Stimulated activated naive B cell treated with anti-CD40 and anti-IgM and Interleukin-4, amounts not matched to agents 10 μg/mL and 1 μg/mL and 100 μg/mL, for 72 hours (primary cell): ENCODE results near the gene COL5A1.
"Not testable (repeated sequence)": the region's sequence is repeated elsewhere in the genome, so short reads cannot be mapped to it uniquely, and the experiment has no call there.

ENCODE experiments used
- ATAC-seq, 2 donors: fragments of 150-1000 bp; cut with Tn5 transposase; replicated peaks; 2 replicates each; pipeline ENCODE4 v1.10.0; 2021; ENCODE audit warnings: moderate library complexity in 1 of 2
- DNase-seq: peaks from one replicate; pipeline ENCODE4 v3.0.0; 2021
- H3K27ac Mint-ChIP-seq: one replicate; pipeline ENCODE4 v1.8.0; 2022; ENCODE audit warnings: mild to moderate bottlenecking, mixed read lengths
- H3K27me3 Mint-ChIP-seq, 2 donors: one replicate each; pipeline ENCODE4 v1.8.0; 2022; ENCODE audit warnings: mixed read lengths in 2 of 2
- H3K36me3 Mint-ChIP-seq, 2 donors: one replicate each; pipeline ENCODE4 v1.8.0; 2022; ENCODE audit warnings: mixed read lengths in 2 of 2, mild to moderate bottlenecking in 1 of 2
- H3K4me1 Mint-ChIP-seq, 2 donors: one replicate each; pipeline ENCODE4 v1.8.0; 2022; ENCODE audit warnings: mixed read lengths in 2 of 2, mild to moderate bottlenecking in 1 of 2
- H3K4me3 Mint-ChIP-seq, 2 donors: one replicate each; pipeline ENCODE4 v1.8.0; 2022; ENCODE audit warnings: mild to moderate bottlenecking in 2 of 2, mixed read lengths in 2 of 2, moderate library complexity in 1 of 2
- H3K9me3 Mint-ChIP-seq, 2 donors: one replicate each; pipeline ENCODE4 v1.8.0; 2022; ENCODE audit warnings: mixed read lengths in 2 of 2, mild to moderate bottlenecking in 1 of 2

COL5A1 gene

DNA sequence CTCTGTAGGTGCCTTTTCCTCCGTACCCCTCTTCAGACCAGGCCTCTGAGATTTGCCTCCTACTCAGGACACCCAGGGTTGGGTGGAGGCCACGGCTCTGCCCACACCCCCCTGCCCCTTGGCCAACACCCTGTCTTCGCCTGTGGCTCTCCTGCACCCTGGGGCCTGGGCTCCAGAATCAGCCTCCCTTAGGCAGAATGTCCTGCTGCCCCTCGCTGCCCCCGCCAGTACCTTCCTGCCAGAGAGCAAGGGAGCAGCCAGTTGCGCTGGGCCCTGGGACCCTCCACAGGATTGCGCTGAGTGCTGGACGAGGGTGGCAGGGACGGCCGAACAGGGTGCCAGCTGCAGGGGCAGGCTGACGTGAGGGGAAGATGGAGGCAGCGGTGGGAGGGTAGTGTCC, 53.5 kb downstream of the COL5A1 start:
- Mint-ChIP-seq H3K27me3 (no peaks in the 10 kb centered on the region), H3K27ac (peak overlapping the region; percentile 20), H3K9me3 (no peaks in the 10 kb centered on the region), H3K4me3 (no peak overlapping the region), H3K36me3 (no peaks in the 10 kb centered on the region), H3K4me1 (no peaks in the 10 kb centered on the region)
- DNase-seq (no peak), ATAC-seq (no peak)

- no peaks in the 10 kb centered on the region for H3K4me1 Mint-ChIP-seq
- H3K27me3 Mint-ChIP-seq, result no peaks in the 10 kb centered on the region
- no peak for DNase-seq
- no peaks in the 10 kb centered on the region for H3K36me3 Mint-ChIP-seq
- no peaks in the 10 kb centered on the region for H3K9me3 Mint-ChIP-seq
- no peak overlapping the region for H3K27ac Mint-ChIP-seq
- ATAC-seq, result no peak
- no peak overlapping the region for H3K4me3 Mint-ChIP-seq
Measured at GRCh38 chr9:134696433-134696832, 54.8 kb downstream of the COL5A1 start.

- DNase-seq (no peak), ATAC-seq (peak in 1 of 2 donors; percentile 15)
- H3K27me3 Mint-ChIP-seq, result no peaks in the 10 kb centered on the region
- no peak overlapping the region for H3K27ac Mint-ChIP-seq
- no peak overlapping the region for H3K4me3 Mint-ChIP-seq
- no peaks in the 10 kb centered on the region for H3K4me1 Mint-ChIP-seq
- H3K36me3 Mint-ChIP-seq, result no peaks in the 10 kb centered on the region
- H3K9me3 Mint-ChIP-seq, result no peaks in the 10 kb centered on the region
Measured at GRCh38 chr9:134698111-134698510, 56.5 kb downstream of the COL5A1 start.

DNA sequence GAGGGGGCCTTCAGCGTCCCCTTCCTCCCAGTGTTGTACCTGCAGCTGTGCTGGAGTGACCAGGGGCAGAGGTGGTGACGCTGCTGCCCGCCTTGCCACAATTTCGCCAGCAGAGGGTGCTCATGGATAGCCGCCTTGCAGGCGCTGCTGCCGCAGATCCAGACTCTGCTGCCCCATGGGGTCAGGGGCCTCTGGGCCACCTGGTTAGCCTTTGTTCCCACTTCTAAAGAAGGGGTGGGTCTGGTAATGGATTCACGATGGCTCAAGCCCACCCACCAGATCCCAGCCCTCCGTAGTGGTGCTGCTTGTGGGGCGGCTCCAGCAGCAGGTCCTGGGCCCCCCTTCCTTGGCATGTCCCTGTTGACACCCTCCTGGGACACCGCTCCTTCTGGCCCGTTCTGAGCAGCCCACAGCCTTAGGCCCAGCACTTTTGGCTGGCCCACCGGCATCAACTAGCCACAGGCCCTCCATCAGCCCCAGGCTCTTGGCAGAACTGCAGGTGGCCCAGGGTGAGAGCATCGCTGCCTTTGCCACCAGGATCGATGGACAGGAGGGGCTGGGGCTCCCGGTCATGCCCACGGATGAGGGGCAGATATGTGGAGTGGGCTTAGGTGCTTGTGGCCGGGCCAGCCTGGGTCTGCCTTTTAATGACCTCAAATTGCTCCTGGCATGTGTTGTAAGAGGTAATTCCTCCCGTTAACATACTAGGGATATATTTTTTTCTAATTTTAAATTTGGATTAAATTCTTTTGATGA, 57.2 kb downstream of the COL5A1 start:
- Mint-ChIP-seq H3K27me3 (no peaks in the 10 kb centered on the region), H3K4me1 (no peaks in the 10 kb centered on the region), H3K9me3 (no peaks in the 10 kb centered on the region), H3K27ac (no peak overlapping the region), H3K4me3 (no peak overlapping the region), H3K36me3 (no peaks in the 10 kb centered on the region)
- DNase-seq (peak; percentile 60), ATAC-seq (peak; percentile 84 to 85)

GRCh38 chr9:134699343-134699740, 57.7 kb downstream of the COL5A1 start:
- Mint-ChIP-seq H3K36me3 (no peaks in the 10 kb centered on the region), H3K9me3 (no peaks in the 10 kb centered on the region), H3K4me1 (no peaks in the 10 kb centered on the region), H3K27ac (no peak overlapping the region), H3K27me3 (no peaks in the 10 kb centered on the region), H3K4me3 (no peak overlapping the region)
- DNase-seq, result no peak
- no peak for ATAC-seq

- DNase-seq (no peak), ATAC-seq (no peak)
- Mint-ChIP-seq H3K36me3 (no peaks in the 10 kb centered on the region), H3K27me3 (no peaks in the 10 kb centered on the region), H3K27ac (no peak overlapping the region), H3K4me1 (no peaks in the 10 kb centered on the region), H3K4me3 (no peak overlapping the region), H3K9me3 (no peaks in the 10 kb centered on the region)
Measured at GRCh38 chr9:134700636-134701350, 59.2 kb downstream of the COL5A1 start.

DNA sequence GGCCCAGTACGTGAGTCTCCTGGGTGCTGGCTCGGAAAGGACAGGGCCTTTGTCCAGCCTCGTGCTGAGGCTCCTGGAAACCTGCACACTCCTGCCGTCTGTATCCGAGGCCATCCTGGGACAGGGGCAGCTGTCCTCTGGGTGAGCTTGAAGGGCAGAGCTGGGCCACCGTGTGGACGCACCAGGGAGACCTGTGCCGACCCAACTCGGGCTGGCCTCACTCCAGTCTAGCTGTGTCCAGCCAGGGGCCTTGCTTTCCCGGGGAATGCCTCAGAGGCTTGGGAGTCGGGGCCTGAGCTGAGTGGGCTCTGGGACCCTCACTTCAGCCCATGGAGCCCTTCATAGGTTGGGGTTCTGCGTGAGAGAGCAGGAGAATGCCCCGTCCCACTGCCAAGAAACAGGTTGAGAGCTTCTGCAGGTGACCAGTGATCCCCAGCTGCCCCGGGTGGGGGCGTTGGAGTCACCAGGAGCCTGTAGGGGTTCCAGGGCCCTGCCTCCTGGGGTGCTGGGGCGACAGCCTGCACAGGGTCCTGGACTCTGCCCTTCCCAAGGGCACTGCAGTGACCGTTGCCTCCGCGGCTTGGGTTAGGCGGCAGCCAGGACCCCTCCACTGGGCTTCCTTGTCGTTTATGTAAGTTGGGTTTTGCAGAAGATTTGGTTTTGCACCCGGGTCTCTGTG, 60.1 kb downstream of the COL5A1 start:
- Mint-ChIP-seq H3K4me3 (no peak overlapping the region), H3K27ac (no peak overlapping the region), H3K36me3 (no peaks in the 10 kb centered on the region), H3K27me3 (no peaks in the 10 kb centered on the region), H3K9me3 (no peaks in the 10 kb centered on the region), H3K4me1 (no peaks in the 10 kb centered on the region)
- DNase-seq (no peak), ATAC-seq (no peak)

DNA sequence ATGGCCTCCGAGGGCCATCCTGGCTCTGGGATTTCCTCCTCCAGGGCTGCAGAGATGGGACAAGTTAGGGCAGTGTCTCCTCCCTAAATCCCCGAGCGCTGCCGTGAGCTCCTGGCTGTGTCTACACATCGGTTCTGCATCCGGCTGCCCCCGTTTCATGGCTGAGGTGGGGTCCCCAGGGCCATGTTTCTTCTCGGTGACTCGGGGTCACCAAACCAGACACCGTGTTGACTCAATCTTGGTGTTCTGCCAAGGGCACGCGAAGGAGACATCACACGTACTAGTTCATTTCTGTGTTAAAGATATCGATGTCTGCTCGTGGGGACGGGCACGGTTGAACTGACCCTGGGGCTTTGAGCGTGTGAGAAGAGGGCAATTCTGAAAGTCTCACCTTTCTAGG, 60.7 kb downstream of the COL5A1 start:
- H3K27ac Mint-ChIP-seq, result no peak overlapping the region
- no peaks in the 10 kb centered on the region for H3K4me1 Mint-ChIP-seq
- no peak overlapping the region for H3K4me3 Mint-ChIP-seq
- H3K36me3 Mint-ChIP-seq, result no peaks in the 10 kb centered on the region
- no peak for DNase-seq
- H3K9me3 Mint-ChIP-seq, result no peaks in the 10 kb centered on the region
- no peak for ATAC-seq
- no peaks in the 10 kb centered on the region for H3K27me3 Mint-ChIP-seq

GRCh38 chr9:134703730-134704114, 62.1 kb downstream of the COL5A1 start:
- not testable (repeated sequence) for ATAC-seq, H3K36me3 Mint-ChIP-seq, H3K4me1 Mint-ChIP-seq, DNase-seq, H3K4me3 Mint-ChIP-seq, H3K27me3 Mint-ChIP-seq, H3K27ac Mint-ChIP-seq, H3K9me3 Mint-ChIP-seq

- H3K9me3 Mint-ChIP-seq, result no peaks in the 10 kb centered on the region
- no peak overlapping the region for H3K4me3 Mint-ChIP-seq
- no peak for ATAC-seq
- no peaks in the 10 kb centered on the region for H3K4me1 Mint-ChIP-seq
- DNase-seq, result no peak
- H3K36me3 Mint-ChIP-seq, result no peaks in the 10 kb centered on the region
- H3K27me3 Mint-ChIP-seq, result no peaks in the 10 kb centered on the region
- no peak overlapping the region for H3K27ac Mint-ChIP-seq
Measured at GRCh38 chr9:134704498-134704897, 62.9 kb downstream of the COL5A1 start.

- H3K36me3 Mint-ChIP-seq, result no peaks in the 10 kb centered on the region
- DNase-seq (no peak), ATAC-seq (no peak)
- H3K4me3 Mint-ChIP-seq, result no peak overlapping the region
- no peak overlapping the region for H3K27ac Mint-ChIP-seq
- no peaks in the 10 kb centered on the region for H3K27me3 Mint-ChIP-seq
- H3K9me3 Mint-ChIP-seq, result no peaks in the 10 kb centered on the region
- H3K4me1 Mint-ChIP-seq, result peaks cover 0 to 2% of the 10 kb centered on the region in 2 donors
Measured at GRCh38 chr9:134705786-134706185, 64.2 kb downstream of the COL5A1 start.

DNA sequence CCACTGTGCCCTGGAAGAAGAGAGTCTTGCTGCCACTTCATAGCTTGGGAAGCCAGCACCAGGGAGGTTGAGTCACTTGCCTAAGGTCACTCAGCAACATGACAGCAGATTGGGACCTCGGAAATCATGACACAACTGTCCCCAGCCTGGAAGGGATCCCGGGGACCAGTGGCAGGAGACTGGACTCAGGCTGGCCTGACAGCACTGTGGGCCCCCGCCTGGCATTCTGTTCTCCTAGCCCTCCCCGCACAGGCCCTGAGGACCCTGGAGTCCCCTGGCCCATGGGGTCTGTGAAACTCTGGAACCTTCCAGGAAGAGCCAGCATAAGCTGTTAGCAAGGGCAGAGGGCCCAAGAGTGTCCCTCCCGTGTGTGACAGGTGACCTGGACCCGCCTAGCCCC, 64.9 kb downstream of the COL5A1 start:
- H3K9me3 Mint-ChIP-seq, result no peaks in the 10 kb centered on the region
- no peak overlapping the region for H3K27ac Mint-ChIP-seq
- peaks cover 0 to 2% of the 10 kb centered on the region in 2 donors for H3K4me1 Mint-ChIP-seq
- H3K27me3 Mint-ChIP-seq, result no peaks in the 10 kb centered on the region
- DNase-seq, result no peak
- H3K36me3 Mint-ChIP-seq, result no peaks in the 10 kb centered on the region
- ATAC-seq, result no peak
- no peak overlapping the region for H3K4me3 Mint-ChIP-seq

DNA sequence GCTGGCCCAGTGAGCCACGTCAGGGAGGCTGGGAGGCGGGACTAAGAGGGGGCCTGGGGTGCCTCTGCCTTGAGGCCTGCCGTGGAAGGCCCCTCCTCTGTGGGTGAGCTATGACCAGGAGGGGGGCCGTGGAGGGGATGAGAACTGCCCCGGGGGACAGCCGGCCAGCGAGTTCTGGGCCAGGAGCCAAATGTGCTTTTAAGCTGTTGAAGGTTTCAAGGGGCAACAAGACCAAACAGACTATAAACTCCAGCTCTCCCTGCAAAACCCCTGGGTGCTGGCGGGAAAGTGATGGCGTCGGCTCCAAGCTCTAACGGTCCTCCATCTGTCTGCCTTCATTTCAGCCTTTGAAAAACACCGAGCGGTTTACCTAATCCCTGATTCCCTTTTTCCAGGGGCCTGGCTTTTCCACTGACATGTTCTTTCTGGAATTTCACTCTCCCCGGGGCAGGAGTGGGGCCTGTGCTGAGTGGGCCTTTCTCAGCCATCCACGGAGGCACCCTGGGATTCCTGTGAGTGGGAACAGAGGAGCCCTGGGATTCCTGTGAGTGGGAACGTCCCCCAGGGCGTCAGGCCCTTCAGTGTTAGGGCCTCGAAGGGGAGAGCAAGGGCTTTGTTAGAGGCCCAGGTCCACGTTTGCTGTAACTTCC, 65.6 kb downstream of the COL5A1 start:
- no peak for DNase-seq
- ATAC-seq, result no peak
- Mint-ChIP-seq H3K36me3 (no peaks in the 10 kb centered on the region), H3K27ac (no peak overlapping the region), H3K27me3 (no peaks in the 10 kb centered on the region), H3K9me3 (no peaks in the 10 kb centered on the region), H3K4me1 (peaks cover 0 to 3% of the 10 kb centered on the region in 2 donors), H3K4me3 (no peak overlapping the region)

GRCh38 chr9:134707731-134708671, 66.4 kb downstream of the COL5A1 start:
- peaks cover 0 to 3% of the 10 kb centered on the region in 2 donors for H3K4me1 Mint-ChIP-seq
- no peak overlapping the region for H3K27ac Mint-ChIP-seq
- no peak for ATAC-seq
- H3K36me3 Mint-ChIP-seq, result no peaks in the 10 kb centered on the region
- H3K4me3 Mint-ChIP-seq, result no peak overlapping the region
- DNase-seq, result no peak
- peaks cover 2 to 3% of the 10 kb centered on the region in 2 donors for H3K9me3 Mint-ChIP-seq
- no peaks in the 10 kb centered on the region for H3K27me3 Mint-ChIP-seq
